Measurements from ENCODE around the gene IL4.
"Not testable (repeated sequence)": the region's sequence is repeated elsewhere in the genome, so short reads cannot be mapped to it uniquely, and the experiment has no call there.

The IL4 gene

DNA sequence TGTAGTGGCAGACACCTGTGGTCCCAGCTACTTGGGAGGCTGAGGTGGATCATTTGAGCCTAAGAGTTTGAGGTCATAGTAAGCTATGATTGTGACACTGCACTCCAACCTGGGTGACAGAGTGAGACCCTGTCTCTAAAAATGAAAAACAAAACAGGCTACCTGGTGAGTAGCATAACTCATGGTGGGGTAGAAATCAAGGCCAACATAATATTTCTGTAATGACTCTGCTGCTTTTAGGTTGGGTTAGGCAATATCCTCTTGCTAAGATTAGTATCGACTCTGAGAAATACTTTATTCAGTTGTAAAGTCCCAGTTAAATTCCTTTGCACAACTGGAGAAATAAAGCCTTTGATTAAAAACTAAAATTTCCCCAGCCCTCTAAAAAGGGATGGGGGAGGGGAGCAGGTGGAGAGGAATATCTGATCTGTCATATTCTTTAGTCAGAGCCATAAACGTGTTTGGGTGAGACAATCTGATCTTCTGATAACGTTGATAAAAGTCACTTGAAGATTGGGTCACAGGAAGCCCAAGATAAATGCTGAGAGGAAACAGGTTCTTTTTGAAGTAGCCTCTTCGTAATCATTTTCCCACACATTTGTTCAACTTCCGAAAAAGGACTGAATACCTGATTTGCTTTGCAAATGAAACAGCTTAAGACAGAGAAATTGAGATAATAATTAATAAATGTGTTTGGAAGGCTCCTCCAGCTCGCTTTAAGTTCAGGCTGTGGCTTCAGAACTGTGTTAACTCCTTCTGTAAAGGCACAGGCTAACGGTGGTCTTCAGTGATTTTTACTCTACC, 14.9 kb downstream of the IL4 start:
- TF ChIP-seq, protein P1, sequence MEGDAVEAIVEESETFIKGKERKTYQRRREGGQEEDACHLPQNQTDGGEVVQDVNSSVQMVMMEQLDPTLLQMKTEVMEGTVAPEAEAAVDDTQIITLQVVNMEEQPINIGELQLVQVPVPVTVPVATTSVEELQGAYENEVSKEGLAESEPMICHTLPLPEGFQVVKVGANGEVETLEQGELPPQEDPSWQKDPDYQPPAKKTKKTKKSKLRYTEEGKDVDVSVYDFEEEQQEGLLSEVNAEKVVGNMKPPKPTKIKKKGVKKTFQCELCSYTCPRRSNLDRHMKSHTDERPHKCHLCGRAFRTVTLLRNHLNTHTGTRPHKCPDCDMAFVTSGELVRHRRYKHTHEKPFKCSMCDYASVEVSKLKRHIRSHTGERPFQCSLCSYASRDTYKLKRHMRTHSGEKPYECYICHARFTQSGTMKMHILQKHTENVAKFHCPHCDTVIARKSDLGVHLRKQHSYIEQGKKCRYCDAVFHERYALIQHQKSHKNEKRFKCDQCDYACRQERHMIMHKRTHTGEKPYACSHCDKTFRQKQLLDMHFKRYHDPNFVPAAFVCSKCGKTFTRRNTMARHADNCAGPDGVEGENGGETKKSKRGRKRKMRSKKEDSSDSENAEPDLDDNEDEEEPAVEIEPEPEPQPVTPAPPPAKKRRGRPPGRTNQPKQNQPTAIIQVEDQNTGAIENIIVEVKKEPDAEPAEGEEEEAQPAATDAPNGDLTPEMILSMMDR (conservative IDR thresholded peaks at IDR 0.05; ENCODE audit: low read depth, low read length), result no peak
- H3K4me3 ChIP-seq (ENCODE audit: low read length), result no peak overlapping the region
- DNase-seq (ENCODE audit: low read depth), result no peak

DNA sequence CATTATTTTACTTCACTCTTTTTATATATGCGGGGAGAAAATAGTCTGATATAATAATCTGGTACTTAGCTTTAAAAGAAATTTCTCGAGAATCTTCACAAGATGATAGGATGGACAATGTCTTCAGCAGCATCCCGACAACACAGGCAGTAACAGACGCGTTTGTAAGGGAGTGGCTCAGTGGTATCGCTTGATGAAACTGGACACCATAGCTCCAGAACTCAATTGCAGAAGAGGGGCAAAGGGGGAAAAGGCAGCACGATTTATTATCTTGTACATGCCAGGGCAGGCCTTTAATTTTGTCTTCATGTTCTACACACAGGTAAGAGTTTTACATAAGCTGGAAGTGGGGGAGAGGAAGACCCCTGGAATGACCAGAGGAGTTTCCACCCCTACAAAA, 15.7 kb downstream of the IL4 start:
- TF ChIP-seq, protein P1 (conservative IDR thresholded peaks at IDR 0.05; ENCODE audit: low read depth, low read length), result no peak
- DNase-seq (ENCODE audit: low read depth), result no peak
- no peak overlapping the region for H3K4me3 ChIP-seq (ENCODE audit: low read length)

DNA sequence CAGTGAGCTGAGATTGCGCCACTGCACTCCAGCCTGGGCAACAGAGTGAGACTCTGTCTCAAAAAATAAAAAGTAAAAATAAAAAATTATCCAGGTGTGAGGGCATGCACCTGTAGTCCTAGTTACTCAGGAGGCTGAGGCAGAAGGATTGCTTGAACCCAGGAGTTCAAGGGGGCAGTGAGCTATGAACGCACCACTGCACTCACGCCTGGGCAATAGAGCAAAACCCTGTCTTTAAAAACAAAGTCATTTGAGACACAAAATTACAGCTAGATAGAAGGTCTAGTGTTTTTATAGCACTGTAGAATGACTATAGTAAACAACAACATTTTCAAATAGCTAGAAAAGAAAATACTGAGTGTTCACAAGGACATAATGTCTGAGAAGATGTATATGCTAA, 16.4 kb downstream of the IL4 start:
- H3K4me3 ChIP-seq (ENCODE audit: low read length), result no peak overlapping the region
- TF ChIP-seq, protein P1 (conservative IDR thresholded peaks at IDR 0.05; ENCODE audit: low read depth, low read length), result no peak
- DNase-seq (ENCODE audit: low read depth), result no peak

DNA sequence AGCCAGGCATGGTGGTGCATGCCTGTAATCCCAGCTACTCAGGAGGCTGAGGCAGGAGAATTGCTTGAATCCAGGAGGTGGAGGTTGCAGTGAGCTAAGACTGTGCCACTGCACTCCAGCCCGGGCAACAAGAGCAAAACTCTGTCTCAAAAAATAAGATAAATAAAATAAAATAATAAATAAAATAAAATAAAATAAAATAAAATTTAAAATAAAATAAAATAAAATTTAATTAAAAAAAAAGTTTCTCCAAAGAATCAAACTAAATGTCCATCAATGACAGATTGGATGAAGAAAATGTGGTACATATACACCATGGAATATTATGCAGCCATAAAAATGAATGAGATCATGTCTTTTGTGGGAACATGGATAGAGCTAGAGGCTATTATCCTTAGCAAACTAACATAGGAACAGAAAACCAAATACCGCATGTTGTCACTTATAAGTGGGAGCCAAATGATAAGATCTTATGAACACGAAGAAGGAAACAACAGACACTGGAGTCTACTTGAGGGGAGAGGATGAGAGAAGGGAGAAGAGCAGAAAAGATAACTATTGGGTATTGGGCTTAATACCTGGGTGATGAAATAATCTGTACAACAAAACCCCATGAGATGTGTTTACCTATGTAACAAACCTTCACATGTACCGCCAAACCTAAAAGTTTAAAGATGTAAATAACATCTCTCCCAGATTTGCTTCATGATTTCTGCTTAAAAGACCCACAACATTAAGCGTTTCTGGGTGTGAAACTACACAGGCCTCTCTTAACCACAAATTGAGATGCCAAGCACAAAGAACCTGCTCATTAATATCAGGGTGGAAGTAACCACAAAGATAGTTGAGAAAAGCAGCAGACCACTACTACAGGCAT, 18.2 kb downstream of the IL4 start:
- not testable (repeated sequence) for DNase-seq (ENCODE audit: low read depth); H3K4me3 ChIP-seq (ENCODE audit: low read length)

DNA sequence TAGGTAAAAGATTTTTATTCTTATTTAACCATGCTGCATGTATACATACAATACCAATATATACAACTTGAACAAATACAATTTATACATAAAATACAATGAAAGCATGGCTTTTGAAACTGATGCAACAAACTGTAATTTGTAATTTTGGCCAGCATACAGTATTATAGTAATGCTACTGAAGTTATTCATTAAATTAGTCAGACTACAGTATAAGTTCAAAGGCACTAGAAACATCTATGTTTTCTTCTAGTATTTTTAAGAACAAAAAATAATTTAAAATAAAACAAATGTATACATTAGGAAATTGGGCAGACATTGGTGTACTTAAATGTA, 18.8 kb downstream of the IL4 start:
- DNase-seq (ENCODE audit: low read depth), result no peak
- TF ChIP-seq, protein P1 (conservative IDR thresholded peaks at IDR 0.05; ENCODE audit: low read depth, low read length), result no peak
- no peak overlapping the region for H3K4me3 ChIP-seq (ENCODE audit: low read length)

DNA sequence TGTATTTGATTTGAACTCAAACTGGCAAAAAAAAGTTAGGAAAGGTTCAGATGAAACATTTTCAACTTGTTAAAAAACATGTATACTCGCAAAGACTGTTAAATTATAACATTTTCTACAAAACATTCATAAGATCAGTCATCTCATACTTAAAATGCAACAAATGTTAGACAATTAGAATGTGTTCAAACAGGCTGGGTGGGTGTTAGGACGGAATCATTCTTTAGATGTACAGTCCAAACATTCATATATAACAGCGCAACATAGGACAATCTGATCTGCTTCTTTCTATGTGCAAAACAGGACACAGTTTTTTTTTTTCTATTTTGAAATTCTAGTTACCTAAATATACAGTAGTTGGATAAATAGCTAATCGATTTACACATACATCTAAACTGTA, 22.2 kb downstream of the IL4 start:
- no peak for DNase-seq (ENCODE audit: low read depth)
- TF ChIP-seq, protein P1 (conservative IDR thresholded peaks at IDR 0.05; ENCODE audit: low read depth, low read length), result no peak

DNA sequence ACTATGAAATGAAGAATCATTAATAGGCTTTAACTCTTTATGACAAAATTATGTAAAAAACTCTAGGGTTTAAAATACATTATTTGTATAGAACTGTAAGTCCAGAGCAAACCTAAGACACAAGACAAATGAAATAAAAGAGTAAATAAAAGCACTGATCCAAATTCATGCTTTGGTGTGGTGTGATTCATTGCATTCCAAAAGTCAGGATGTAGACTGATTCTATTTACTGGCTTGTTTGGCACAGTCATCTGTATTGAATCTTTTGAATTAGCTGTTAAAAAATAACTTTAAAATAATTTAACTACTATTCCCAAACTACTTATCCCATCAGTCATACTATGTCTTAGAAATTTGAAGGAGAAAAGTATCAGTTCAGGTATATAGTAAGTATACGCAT, 31.1 kb downstream of the IL4 start:
- H3K4me3 ChIP-seq (ENCODE audit: low read length), result no peak overlapping the region
- TF ChIP-seq, protein P1 (conservative IDR thresholded peaks at IDR 0.05; ENCODE audit: low read depth, low read length), result no peak
- no peak for DNase-seq (ENCODE audit: low read depth)

More for the DNA sequence above, 22.2 kb downstream of the IL4 start:
- H3K4me3 ChIP-seq (ENCODE audit: low read length), result no peak overlapping the region

All from retinal pigment epithelial cell (primary cell).